Measurements from ENCODE around the gene RIPPLY1.
"Not testable (repeated sequence)": the region's sequence is repeated elsewhere in the genome, so short reads cannot be mapped to it uniquely, and the experiment has no call there.

RIPPLY1 gene

GRCh38 chrX:106906361-106906760 lies 3.2 kb upstream of the RIPPLY1 start:
- DNase-seq, result no peak

- DNase-seq, result no peak
These were observed 2.0 kb upstream of the RIPPLY1 start for GRCh38 chrX:106905064-106905708.

DNA sequence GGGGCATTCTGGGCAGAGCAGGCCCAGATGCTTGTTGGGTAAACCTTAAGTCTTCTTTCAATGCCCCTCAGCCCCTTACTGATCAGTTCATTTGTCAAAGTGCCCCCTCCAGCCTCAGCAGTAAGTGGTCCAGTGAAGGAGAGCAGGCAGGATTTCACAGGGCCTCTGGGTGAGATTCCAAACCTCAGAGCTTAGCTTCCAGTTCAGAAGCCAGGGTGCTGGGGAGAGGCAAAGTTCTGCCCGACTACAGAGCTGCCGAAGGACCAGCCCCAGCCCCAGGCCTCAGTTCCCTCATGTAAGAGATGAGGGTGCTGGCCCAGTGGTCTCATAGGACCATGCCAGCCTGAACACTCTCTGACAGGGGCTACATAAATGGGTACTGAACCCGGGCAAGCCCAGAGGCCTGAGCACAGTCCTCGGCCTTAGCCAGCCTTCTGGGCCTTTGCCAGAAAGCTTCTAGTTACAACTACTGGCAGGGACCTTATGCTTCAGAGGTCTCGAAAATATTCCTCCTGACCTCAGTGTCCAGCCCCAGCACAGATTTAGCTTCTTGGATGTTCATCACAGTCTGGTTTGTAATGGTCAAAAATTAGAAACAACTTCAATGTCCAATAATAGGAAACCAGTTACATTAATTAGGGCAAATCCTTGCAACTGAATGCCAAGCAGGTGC lies 851 bp upstream of the RIPPLY1 start:
- DNase-seq, result no peak

DNA sequence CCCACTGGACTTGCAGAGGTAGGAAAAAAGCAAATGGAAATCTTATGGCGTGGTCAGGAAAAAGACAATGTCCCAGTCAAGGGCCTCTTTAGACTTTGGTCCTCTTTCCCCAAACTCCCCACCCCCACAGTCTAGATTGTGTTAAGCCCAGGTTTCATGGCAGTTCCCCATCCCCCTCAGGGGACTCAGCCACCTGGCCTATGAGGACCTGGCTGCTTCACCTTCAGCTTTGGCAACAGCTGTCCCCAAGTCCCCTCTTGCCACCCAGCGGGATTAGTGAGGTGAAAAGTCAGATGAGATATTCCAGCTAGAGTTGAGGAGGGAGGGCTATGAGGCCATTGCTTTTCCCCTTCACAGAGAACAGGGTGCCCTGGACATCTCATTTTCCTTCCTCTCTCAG lies 457 bp downstream of the RIPPLY1 start:
- DNase-seq, result no peak

- DNase-seq, result no peak
These were observed 1.3 kb downstream of the RIPPLY1 start for GRCh38 chrX:106901781-106902219.

GRCh38 chrX:106901341-106901740 lies 1.8 kb downstream of the RIPPLY1 start:
- DNase-seq, result no peak

DNA sequence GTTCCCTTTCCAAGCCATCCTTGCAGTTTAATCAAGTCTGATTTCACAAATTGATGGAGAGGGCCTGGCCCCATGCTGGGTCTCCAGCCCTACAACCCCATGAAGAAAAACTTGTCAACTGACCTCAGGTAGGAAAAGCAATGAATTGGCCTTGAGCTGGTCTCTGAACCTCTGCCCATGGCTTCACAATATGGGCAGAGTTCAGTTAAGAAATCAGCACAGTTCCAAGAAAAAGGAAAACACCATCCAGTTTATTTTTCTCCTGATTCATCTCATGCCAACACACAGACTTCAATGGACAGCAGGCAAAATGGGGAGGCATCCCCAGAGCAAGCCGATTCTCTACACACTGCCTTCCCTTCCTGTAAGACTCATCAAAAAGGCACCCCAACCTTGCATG lies 3.3 kb downstream of the RIPPLY1 start:
- DNase-seq, result no peak

- no peak for DNase-seq
These were observed 3.9 kb downstream of the RIPPLY1 start for GRCh38 chrX:106899276-106899675.

- DNase-seq, result peak; percentile 34 to 72
These were observed 4.7 kb downstream of the RIPPLY1 start for GRCh38 chrX:106898462-106898861.

GRCh38 chrX:106897259-106897658 lies 5.9 kb downstream of the RIPPLY1 start:
- DNase-seq, result no peak

DNA sequence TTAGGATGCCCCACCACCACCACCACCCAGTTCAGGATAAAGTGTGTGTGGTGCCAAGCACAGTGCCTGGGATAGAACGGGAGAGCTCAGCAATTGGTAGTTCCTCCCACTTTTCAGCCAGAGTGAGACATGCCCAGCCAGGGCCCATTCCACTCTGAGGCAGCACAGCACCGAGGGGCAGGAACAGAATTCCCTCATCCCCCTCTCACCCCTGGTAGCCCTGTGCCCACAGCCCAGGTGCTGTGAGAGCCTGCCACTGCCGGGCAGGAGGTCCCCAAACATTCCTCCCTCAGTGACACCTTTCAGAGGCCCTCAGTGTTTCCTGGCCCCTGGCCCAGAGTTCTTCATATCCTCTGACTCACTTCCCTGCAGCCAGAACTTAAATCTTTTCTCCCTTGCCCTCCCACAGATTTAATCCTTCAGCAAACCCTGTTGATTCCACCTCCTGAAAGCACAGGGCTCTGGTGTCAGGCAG lies 8.1 kb downstream of the RIPPLY1 start:
- no peak for DNase-seq

GRCh38 chrX:106894392-106894909 lies 8.7 kb downstream of the RIPPLY1 start:
- peak; percentile 34 to 79 for DNase-seq

DNA sequence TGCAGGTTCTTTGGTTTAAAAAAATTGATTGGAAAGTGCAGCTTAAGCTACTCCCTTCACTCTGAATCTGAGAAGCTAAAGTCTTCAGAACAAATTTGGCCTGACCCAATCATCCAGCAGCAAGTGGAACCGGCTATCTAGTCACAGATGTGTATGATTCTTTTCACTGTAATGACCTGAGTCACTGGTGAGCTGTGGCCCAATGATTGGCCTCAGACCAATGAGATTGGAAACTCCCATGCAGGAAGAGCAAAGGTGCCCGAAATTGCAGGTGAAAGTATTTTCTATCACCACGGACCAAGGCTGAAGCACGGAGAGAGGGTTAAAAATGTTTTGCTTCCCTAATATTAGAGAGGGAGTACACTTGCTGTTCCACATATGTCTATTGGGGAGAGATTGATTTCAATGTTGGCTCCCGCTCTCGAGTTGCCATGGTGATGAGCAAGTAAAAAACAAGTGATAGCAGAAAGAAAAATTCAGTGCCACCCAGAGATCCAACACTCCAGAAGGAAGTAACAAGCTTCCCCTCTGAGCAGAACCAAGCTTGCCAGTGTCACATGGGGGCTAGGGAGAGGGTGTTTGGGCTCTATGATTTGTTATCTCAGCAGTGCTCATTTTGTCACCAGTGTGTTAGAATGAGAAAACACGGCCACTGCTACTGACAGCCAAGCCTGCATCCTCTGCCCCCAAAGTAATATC lies 11.2 kb downstream of the RIPPLY1 start:
- DNase-seq, result no peak

- no peak for DNase-seq
These were observed 13.7 kb downstream of the RIPPLY1 start for GRCh38 chrX:106889468-106889867.

DNA sequence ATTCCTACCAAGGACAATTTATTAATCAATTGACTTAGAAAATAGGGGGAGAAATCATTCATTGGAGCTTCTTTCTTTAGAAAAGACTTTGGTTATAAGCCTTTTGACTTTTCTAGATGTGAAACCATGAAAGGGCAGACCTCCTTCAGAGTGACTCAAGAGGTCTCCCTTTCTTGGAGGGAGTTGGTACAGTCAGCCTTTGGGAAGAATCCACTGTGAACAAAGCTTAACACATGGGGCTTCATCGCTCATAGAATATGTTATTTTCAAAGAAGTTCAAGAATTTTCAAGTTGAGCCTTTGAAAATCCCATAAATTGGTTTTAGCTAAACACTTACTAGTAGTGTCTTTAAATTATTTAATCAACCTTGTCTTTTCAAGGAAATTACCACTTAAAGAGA lies 28.0 kb downstream of the RIPPLY1 start:
- DNase-seq, result no peak

GRCh38 chrX:106874075-106874474 lies 29.1 kb downstream of the RIPPLY1 start:
- DNase-seq, result peak in 1 of 2 experiments; percentile 50

DNA sequence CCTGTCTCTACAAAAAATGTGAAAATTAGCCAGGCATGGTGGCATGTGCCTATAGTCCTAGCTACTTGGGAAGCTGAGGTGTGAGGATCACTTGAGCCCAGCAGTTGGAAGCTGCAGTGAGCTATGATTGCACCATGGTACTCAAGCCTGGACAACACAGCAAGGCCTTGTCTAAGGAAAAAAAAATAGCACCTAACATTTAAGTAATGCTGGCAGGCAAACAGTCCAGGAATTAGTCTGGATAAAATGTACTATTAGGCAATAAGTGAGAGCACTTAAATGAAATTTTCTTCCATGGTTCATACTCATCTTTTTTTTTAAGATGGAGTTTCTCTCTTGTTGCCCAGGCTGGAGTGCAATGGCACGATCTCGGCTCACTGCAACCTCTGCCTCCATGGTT lies 30.3 kb downstream of the RIPPLY1 start:
- DNase-seq, result not testable (repeated sequence)

DNA sequence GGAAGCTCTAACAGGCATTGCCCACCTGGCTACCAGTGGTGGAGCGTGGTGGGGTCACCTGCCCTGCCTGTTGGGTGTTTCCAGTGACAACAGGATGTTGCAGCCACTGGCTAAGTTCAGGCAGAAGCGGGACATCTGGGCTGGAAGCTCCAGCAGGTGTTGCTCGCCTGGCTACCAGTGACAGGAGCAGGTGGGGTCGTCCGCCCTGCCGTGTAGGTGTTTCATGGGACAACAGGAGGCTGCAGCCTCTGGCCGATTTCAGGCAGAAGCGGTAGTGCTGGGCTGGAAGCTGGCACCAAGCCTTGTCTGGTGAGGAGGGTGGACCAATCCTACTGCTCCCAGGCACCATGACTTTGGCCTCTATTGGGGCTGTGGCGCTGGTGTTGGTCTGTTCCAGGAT lies 39.4 kb downstream of the RIPPLY1 start:
- DNase-seq, result no peak

GRCh38 chrX:106862972-106863688 lies 40.0 kb downstream of the RIPPLY1 start:
- DNase-seq, result peak in 1 of 2 experiments; percentile 35

Data from NCI-H526 (cell line).